IMR-90 (cell line): ENCODE measurements around the gene MARVELD2. TPM values are rescaled to one million over a fixed set of nuclear protein-coding genes. Genes with fewer than 3 reads are reported as not detected.
"Not testable (repeated sequence)": the region's sequence is repeated elsewhere in the genome, so short reads cannot be mapped to it uniquely, and the experiment has no call there.

Source experiments
- ATAC-seq: fragments of 200-7000 bp; cut with Tn5 transposase; 2 replicates; pipeline ENCODE4 v1.9.1; 2020; ENCODE audit warnings: low read depth, mild to moderate bottlenecking, moderate library complexity
- BruUV-seq: library from RNA; stranded (reverse); fragments of 400-500 nt; replicated peaks from 2 replicates; lab custom pipeline; 2021; lab: Mats Ljungman, UMichigan
- CTCF ChIA-PET: fragments of 300-600 bp; formaldehyde crosslinking; extraction: SDS; loops from one replicate; lab custom pipeline; 2021; ENCODE audit warnings: antibody characterized with exemption; lab: Yijun Ruan, JAX
- POLR2A ChIA-PET: fragments of 300-600 bp; sonication (Branson Sonifier 250); formaldehyde crosslinking; loops from one replicate; lab custom pipeline; 2022; ENCODE audit warnings: antibody characterized with exemption; ENCODE audit not compliant: unreplicated experiment; lab: Charles Lee
- DNase-seq: peaks from one replicate; pipeline ENCODE4 v3.0.0; 2013
- H2AFZ ChIP-seq: replicated peaks from 2 replicates; pipeline ENCODE3; 2013; ENCODE audit warnings: low read length, mild to moderate bottlenecking; ENCODE audit not compliant: poor library complexity
- H2AK5ac ChIP-seq: 2 replicates; pipeline ENCODE4 v1.6.1; 2013; ENCODE audit warnings: low read depth, low read length, inconsistent platforms
- H2AK9ac ChIP-seq: replicated peaks from 2 replicates; pipeline ENCODE3; 2013; ENCODE audit warnings: mild to moderate bottlenecking, low read depth, low read length, moderate library complexity; ENCODE audit not compliant: poor library complexity
- H2BK120ac ChIP-seq: 2 replicates; pipeline ENCODE4 v1.6.1; 2013; ENCODE audit warnings: low read depth, low read length, inconsistent platforms
- H2BK15ac ChIP-seq: 3 replicates; pipeline ENCODE4 v1.6.1; 2013; ENCODE audit warnings: low read depth, low read length, inconsistent platforms
- H2BK20ac ChIP-seq: 2 replicates; pipeline ENCODE4 v1.6.1; 2013; ENCODE audit warnings: low read depth, mild to moderate bottlenecking, inconsistent platforms, low read length, moderate library complexity
- H2BK5ac ChIP-seq: 2 replicates; pipeline ENCODE4 v1.6.1; 2013; ENCODE audit warnings: mild to moderate bottlenecking, low read depth, low read length, inconsistent platforms; ENCODE audit not compliant: poor library complexity, severe bottlenecking
- H3K14ac ChIP-seq: replicated peaks from 2 replicates; pipeline ENCODE4 v1.6.1; 2013; ENCODE audit warnings: low read depth, low read length, inconsistent platforms
- H3K18ac ChIP-seq: 2 replicates; pipeline ENCODE4 v1.6.1; 2013; ENCODE audit warnings: low read depth, low read length, control low read depth
- H3K23ac ChIP-seq: 2 replicates; pipeline ENCODE4 v1.6.1; 2013; ENCODE audit warnings: low read depth, low read length, inconsistent platforms
- H3K27ac ChIP-seq: 2 replicates; pipeline ENCODE4 v1.5.1; 2013; ENCODE audit warnings: mild to moderate bottlenecking, control low read depth, low read length; ENCODE audit not compliant: insufficient read depth
- H3K27me3 ChIP-seq: 2 replicates; pipeline ENCODE4 v1.6.1; 2013; ENCODE audit warnings: low read length; ENCODE audit not compliant: control insufficient read depth, insufficient read depth
- H3K36me3 ChIP-seq: 2 replicates; pipeline ENCODE4 v1.6.1; 2013; ENCODE audit warnings: low read length, mixed read lengths; ENCODE audit not compliant: control insufficient read depth, insufficient read depth
- H3K4ac ChIP-seq: 2 replicates; pipeline ENCODE4 v1.6.1; 2013; ENCODE audit warnings: low read depth, low read length, inconsistent platforms
- H3K4me1 ChIP-seq: 2 replicates; pipeline ENCODE4 v1.6.1; 2013; ENCODE audit warnings: low read length, mixed read lengths; ENCODE audit not compliant: control insufficient read depth, insufficient read depth
- H3K4me2 ChIP-seq: 2 replicates; pipeline ENCODE4 v1.6.1; 2013; ENCODE audit warnings: low read depth, mild to moderate bottlenecking, control low read depth, low read length, moderate library complexity
- H3K4me3 ChIP-seq: 2 replicates; pipeline ENCODE4 v1.5.1; 2013; ENCODE audit warnings: low read depth, mild to moderate bottlenecking, control low read depth, low read length, moderate library complexity; ENCODE audit not compliant: insufficient read depth
- H3K56ac ChIP-seq: 2 replicates; pipeline ENCODE4 v1.6.1; 2013; ENCODE audit warnings: low read length, inconsistent platforms; ENCODE audit not compliant: insufficient read depth; ENCODE audit errors: extremely low read depth
- H3K79me1 ChIP-seq, 2 experiments: 2 replicates each; pipeline ENCODE4 v1.6.1; 2013; ENCODE audit warnings: low read length in 2 of 2, inconsistent platforms in 1 of 2, low read depth in 1 of 2
- H3K9ac ChIP-seq: 2 replicates; pipeline ENCODE4 v1.6.1; 2013; ENCODE audit warnings: low read depth, low read length, control low read depth
- H3K9me1 ChIP-seq: 2 replicates; pipeline ENCODE4 v1.6.1; 2013; ENCODE audit warnings: low read length, inconsistent platforms; ENCODE audit not compliant: insufficient read depth
- H3K9me3 ChIP-seq: 2 replicates; pipeline ENCODE4 v1.6.1; 2013; ENCODE audit warnings: low read length; ENCODE audit not compliant: control insufficient read depth, insufficient read depth
- H4K20me1 ChIP-seq: 2 replicates; pipeline ENCODE4 v1.6.1; 2013; ENCODE audit warnings: low read length, inconsistent platforms; ENCODE audit not compliant: insufficient read depth
- H4K5ac ChIP-seq: 2 replicates; pipeline ENCODE4 v1.6.1; 2013; ENCODE audit warnings: mild to moderate bottlenecking, low read depth, low read length, control low read depth
- H4K8ac ChIP-seq, 2 experiments: 2 replicates each; pipeline ENCODE4 v1.6.1; 2013; ENCODE audit warnings: low read depth in 2 of 2, low read length in 2 of 2, control low read depth in 1 of 2, inconsistent platforms in 1 of 2
- H4K91ac ChIP-seq: 2 replicates; pipeline ENCODE4 v1.6.1; 2013; ENCODE audit warnings: low read depth, low read length, inconsistent platforms; ENCODE audit not compliant: insufficient read depth
- WGBS, 2 experiments: methylation state at CpG; one replicate each; pipeline versions ENCODE4 v1.1.5 to v1.1.7; 2013; ENCODE audit warnings: missing lambda C conversion rate in 2 of 2; ENCODE audit not compliant: insufficient read length in 1 of 2; ENCODE audit errors: extremely low coverage in 2 of 2; 5-methylcytosine and 5-hydroxymethylcytosine counted together
- dilution Hi-C: fragments of 300-500 bp; cut with HindIII; formaldehyde crosslinking; loops from one replicate; pipeline ENCODE4 v1.14.3; 2018; ENCODE audit warnings: low sequenced_read_pairs; ENCODE audit not compliant: unreplicated experiment
- in situ Hi-C: fragments of 300-500 bp; cut with MboI; formaldehyde crosslinking; loops from 3 replicates; pipeline ENCODE4 v1.14.3; 2019; ENCODE audit warnings: low sequenced_read_pairs, inconsistent platforms, mixed read lengths
- intact Hi-C: fragments of 100-400 bp; cut with micrococcal nuclease; formaldehyde crosslinking; loops from 2 replicates; pipeline ENCODE4 v1.10.0; 2022
- polyA plus RNA-seq, 3 experiments: library from polyadenylated mRNA; depleted of rRNA; stranded (reverse); fragments of >200 nt; gene quantifications; 2 replicates each; pipeline ENCODE4 v1.2.3, GENCODE V29; 2012; ENCODE audit warnings: low replicate concordance in 1 of 3
- total RNA-seq: library from RNA; depleted of rRNA; stranded (reverse); fragments of >200 nt; gene quantifications from 2 replicates; pipeline ENCODE4 v1.2.3, GENCODE V29; 2012

Gene MARVELD2
- total and polyA plus RNA-seq, 2 of the 4 experiments (the other 2 are of a cell fraction) = 0.51 to 0.54 TPM

GRCh38 chr5:69466375-69466774 is 51.5 kb downstream of the MARVELD2 start:
- in situ Hi-C loops = not testable (repeated sequence)

More at GRCh38 chr5:69466375-69466774, 51.5 kb downstream of the MARVELD2 start:
- H3K23ac ChIP-seq, H3K9ac ChIP-seq, H3K4me2 ChIP-seq, dilution Hi-C loops, H2AFZ ChIP-seq, intact Hi-C loops, H3K4ac ChIP-seq, H3K27me3 ChIP-seq, H3K18ac ChIP-seq, H2BK15ac ChIP-seq, H3K14ac ChIP-seq, H3K56ac ChIP-seq, H4K5ac ChIP-seq, H3K9me1 ChIP-seq, H2BK5ac ChIP-seq, CTCF ChIA-PET, POLR2A ChIA-PET, H4K8ac ChIP-seq, H3K36me3 ChIP-seq, H3K79me1 ChIP-seq, H2BK20ac ChIP-seq, H4K91ac ChIP-seq, ATAC-seq, H2AK5ac ChIP-seq, H3K27ac ChIP-seq, H3K4me1 ChIP-seq, H3K9me3 ChIP-seq, BruUV-seq, H2BK120ac ChIP-seq, DNase-seq, H2AK9ac ChIP-seq, H3K4me3 ChIP-seq, H4K20me1 ChIP-seq: not testable (repeated sequence)
- 88% methylated on average over 1 of the region's 3 CpGs; no CpG with 5 or more reads in 1 of the 2 experiments for WGBS, 2 experiments
